Fibroblast of villous mesenchyme (primary cell): Measurements from ENCODE around the gene EIF4E1B. TPM values are rescaled to one million over a fixed set of nuclear protein-coding genes. Genes with fewer than 3 reads are reported as not detected.

Experiments
- DNase-seq: peaks from one replicate; pipeline ENCODE4 v3.0.0-alpha.2; 2010; ENCODE audit warnings: low read depth
- H3K4me3 ChIP-seq: 2 replicates; pipeline ENCODE4 v1.5.1; 2011; ENCODE audit warnings: low read depth, mild to moderate bottlenecking, low read length
- total RNA-seq: library from RNA; depleted of rRNA; stranded (reverse); fragments of >200 nt; gene quantifications from 2 replicates; pipeline ENCODE4 v1.2.3, GENCODE V29; 2012
- TF ChIP-seq, protein P1 (sequence below): IDR thresholded peaks from 2 replicates; pipeline ENCODE4 v1.5.1; 2012; ENCODE audit warnings: low read depth, mild to moderate bottlenecking, low read length; ENCODE audit not compliant: insufficient read depth

EIF4E1B gene
- total RNA-seq, 1 donor = not detected

DNA sequence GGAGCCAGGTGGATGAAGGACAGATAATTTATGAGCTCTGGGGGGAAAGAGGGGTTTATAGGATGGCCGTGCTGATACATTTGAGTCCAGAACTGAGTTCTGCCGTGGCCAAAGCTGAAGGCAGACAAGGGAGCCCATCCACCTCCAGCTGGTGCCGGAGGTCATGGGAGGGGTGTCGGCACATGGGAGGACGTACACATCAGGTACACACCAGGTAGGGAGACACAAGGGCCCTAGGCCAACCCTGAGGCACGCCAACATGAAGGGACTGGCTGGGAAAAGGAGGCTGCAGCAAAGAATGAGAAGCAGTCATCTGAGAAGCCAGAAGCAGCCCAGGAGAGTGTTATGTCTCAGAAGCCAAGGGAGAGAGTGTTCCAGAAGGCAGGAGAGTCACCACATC lies 18.5 kb upstream of the EIF4E1B start:
- H3K4me3 ChIP-seq = no peak overlapping the region
- DNase-seq = no peak
- TF ChIP-seq, protein P1, sequence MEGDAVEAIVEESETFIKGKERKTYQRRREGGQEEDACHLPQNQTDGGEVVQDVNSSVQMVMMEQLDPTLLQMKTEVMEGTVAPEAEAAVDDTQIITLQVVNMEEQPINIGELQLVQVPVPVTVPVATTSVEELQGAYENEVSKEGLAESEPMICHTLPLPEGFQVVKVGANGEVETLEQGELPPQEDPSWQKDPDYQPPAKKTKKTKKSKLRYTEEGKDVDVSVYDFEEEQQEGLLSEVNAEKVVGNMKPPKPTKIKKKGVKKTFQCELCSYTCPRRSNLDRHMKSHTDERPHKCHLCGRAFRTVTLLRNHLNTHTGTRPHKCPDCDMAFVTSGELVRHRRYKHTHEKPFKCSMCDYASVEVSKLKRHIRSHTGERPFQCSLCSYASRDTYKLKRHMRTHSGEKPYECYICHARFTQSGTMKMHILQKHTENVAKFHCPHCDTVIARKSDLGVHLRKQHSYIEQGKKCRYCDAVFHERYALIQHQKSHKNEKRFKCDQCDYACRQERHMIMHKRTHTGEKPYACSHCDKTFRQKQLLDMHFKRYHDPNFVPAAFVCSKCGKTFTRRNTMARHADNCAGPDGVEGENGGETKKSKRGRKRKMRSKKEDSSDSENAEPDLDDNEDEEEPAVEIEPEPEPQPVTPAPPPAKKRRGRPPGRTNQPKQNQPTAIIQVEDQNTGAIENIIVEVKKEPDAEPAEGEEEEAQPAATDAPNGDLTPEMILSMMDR = no peak

DNA sequence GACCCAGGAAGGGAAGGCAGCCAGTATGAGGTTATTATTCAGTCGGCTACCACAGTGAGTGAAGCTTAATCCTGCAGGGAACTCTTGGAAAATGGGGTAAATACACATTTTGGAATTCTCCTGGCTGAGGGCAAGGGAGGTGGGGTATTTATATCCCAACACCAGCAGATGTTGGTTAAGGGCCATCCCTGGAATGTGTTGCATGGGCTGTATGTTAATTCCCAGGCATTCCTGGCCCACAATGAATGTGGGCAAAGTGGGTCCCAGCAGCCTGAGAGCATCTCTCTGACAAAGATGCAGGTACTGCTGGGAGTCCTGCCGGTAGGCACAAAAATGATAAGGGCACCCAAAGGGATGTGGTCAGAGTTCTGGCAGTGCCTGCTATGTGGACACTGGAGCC lies 17.6 kb upstream of the EIF4E1B start:
- no peak for DNase-seq
- no peak overlapping the region for H3K4me3 ChIP-seq
- TF ChIP-seq, protein P1 = no peak

DNA sequence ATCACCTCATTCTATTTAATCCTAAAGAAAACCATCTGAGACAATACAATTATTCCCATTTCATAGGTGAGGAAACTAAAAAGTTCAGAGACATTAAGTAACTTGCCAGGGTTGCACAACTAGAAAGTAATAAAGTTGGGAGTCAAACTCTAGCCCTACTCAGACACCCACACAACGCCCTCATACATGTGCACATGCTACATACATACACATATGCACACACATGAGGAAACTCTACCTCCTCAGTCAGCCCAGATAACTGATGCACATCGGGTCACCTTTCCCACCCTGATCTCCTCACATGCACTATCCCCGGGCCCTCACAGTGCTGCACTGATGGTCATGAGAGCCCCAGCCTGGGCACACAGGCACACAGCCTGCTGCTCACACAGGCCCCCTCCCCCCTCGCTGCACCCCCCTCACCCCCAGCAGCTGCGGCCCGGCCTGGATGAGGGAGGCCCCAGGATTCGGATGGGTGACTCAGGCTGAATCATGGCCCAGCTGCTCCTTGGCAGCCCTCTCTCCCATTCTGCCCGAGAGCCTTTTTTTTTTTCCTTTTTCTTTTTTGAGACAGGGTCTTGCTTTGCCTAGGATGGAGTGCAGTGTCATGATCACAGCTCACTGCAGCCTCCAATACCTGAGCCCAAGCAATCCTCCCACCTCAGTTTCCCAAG lies 15.5 kb upstream of the EIF4E1B start:
- TF ChIP-seq, protein P1 = no peak
- no peak overlapping the region for H3K4me3 ChIP-seq
- peak; percentile 48 for DNase-seq

DNA sequence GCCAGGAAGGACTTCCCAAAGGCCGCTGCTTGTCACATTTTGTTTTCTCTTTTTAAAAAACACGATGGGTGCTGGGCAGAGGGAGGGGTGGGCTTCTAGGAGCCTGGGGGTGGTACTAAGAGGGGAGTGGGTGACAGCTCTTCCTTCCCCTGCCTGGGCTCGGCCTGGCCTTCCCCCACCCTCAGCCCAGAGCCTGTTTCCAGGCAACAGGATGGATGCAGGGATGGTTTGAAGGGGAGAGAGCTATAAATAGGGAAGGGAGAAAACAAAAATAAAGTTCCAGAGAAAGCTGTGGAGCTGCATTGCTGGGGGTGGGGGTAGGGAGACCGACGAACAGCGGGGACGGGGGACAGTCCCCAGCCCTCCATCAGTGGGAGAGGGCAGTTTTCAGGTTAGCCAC lies 14.0 kb upstream of the EIF4E1B start:
- no peak for DNase-seq
- no peak overlapping the region for H3K4me3 ChIP-seq
- TF ChIP-seq, protein P1 = no peak

DNA sequence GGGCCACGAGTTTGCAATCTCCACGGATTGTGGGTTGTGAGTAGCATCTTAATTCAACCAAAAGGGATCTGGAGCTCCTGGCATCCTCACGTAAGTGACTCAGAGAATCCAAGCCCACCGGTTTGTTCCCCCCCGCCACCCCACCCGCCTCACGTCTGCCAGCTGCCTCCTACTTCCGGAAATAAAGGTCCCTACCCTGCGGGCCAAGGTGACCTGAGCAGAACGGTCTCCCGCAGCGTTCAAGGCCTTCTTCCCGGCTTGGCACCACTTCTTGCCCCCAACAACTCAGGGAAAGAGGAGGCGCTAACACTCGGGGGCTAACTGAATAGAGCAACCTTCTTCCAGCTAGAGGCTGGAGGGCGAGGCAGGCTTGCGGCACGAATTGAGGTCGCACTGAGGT lies 11.7 kb upstream of the EIF4E1B start:
- H3K4me3 ChIP-seq = no peak overlapping the region

DNA sequence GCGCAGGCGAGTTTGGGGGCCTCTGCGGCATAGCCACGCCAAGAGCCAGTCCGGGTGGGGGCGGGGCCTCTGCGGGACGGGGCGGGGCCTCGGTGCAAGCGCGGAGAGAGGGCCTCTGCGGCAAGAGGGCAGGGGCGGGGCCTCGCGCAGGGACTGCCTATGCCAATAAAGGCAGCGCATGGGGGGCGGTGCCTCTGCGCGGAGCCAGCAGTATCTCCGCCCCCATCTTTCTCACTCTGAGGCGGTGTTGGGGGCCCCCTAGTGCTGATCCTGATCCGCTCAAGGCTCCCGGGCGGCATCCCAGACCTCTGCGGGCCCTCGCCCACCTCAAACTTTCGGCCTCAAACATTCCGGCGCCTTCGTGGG lies 11.3 kb upstream of the EIF4E1B start:
- TF ChIP-seq, protein P1 = peak; percentile 55
- peak; percentile 84 for DNase-seq
- H3K4me3 ChIP-seq = no peak overlapping the region

More for the DNA sequence above, 11.7 kb upstream of the EIF4E1B start:
- TF ChIP-seq, protein P1 = no peak
- DNase-seq = no peak

DNA sequence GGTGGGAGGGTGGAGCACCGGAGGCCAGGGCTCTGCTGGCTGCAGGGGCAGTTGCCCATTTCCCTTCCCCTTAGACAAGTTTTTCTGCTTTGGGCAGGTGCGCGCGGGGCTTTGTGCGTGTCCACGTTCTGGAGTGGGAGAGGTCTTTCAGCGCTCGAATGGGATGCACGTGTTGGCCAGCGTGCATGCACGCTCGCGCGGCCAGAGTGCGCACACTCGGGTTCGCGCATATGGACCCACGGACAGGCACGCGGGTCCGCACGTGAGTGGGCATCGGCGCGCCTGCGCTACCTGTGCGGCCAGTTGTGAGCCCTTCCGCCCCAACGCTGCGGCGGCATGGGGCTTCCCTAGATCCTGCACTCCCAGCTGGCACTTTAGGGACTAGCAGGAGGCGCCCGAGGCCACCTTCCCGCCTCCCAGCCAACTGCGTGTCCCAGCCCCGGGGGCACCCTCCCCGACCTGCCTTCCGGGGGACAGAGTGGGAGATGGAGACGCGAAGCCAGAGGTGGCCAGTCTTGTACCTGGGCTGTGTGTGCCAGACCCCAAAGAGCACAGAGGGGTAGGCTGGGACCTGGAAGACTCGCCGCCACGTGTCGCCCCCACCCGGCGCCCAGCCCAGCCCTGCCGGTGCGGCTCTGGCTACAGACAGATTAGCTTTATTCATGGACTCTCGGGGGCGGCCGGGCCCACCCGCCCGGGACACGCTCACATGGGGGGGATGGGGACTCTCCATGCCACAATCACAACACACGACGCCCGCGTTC lies 10.7 kb upstream of the EIF4E1B start:
- no peak for DNase-seq
- TF ChIP-seq, protein P1 = no peak
- H3K4me3 ChIP-seq = no peak overlapping the region
